HepG2 (cell line): Measurements from ENCODE around the gene PLD1.

Source experiments
- MAFG ChIP-seq: sonication (generic); formaldehyde crosslinking; IDR thresholded peaks from 2 replicates; pipeline ENCODE4 v1.5.1; 2020; ENCODE audit warnings: mild to moderate bottlenecking, missing genetic modification reagents
- REL ChIP-seq: sonication (generic); formaldehyde crosslinking; conservative IDR thresholded peaks from 2 replicates; pipeline ENCODE4 v1.8.0; 2022; ENCODE audit warnings: mild to moderate bottlenecking, missing genetic modification reagents, moderate library complexity

DNA sequence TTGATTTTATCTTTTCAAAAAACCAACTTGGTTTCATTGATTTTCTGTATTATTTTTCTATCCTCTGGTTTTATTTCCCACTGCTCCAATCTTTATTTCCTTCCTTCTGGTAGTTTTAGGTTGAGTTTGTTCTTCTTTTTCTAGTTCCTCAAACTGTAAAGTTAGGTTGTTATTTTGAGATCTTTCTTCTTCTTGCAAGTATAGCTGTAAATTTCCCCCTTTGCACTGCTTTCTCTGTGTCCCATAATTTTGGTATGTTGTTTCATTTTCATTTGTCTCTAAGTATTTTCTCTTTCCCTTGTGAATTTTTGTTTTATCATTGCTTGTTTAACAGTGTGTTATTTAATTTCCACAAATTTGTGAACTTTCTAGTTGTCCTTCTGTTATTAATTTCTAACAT, 120.0 kb downstream of the PLD1 start:
- TF ChIP-seq MAFG (CRISPR knock-in tag), result no peak
- TF ChIP-seq REL (CRISPR knock-in tag), result no peak
